ENCODE measurements around the gene OTOA.

DNA sequence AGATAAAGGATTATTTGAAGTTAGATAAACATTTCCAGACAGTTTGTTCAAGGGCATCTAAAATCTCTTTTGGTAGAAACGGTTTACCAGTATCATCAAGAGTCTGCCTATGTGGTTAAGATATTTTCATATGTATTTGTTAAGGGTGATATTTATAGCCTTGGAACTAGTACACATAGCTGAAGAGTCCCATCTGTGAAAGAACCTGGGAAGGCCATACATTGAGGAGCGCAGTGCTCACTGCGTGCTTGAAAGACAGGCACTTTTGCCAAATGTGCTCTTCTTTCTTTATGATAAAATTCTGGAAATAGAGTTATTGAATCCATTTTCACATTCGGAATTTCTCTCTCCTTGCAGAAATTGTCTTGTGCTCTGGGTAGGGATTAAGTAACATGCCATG, 19.1 kb upstream of the OTOA start:
- TF ChIP-seq POLR2A (IDR thresholded peaks at IDR 0.05), result no peak
- TF ChIP-seq, protein P1, sequence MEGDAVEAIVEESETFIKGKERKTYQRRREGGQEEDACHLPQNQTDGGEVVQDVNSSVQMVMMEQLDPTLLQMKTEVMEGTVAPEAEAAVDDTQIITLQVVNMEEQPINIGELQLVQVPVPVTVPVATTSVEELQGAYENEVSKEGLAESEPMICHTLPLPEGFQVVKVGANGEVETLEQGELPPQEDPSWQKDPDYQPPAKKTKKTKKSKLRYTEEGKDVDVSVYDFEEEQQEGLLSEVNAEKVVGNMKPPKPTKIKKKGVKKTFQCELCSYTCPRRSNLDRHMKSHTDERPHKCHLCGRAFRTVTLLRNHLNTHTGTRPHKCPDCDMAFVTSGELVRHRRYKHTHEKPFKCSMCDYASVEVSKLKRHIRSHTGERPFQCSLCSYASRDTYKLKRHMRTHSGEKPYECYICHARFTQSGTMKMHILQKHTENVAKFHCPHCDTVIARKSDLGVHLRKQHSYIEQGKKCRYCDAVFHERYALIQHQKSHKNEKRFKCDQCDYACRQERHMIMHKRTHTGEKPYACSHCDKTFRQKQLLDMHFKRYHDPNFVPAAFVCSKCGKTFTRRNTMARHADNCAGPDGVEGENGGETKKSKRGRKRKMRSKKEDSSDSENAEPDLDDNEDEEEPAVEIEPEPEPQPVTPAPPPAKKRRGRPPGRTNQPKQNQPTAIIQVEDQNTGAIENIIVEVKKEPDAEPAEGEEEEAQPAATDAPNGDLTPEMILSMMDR (IDR thresholded peaks at IDR 0.05), result no peak
- no peak for TF ChIP-seq POLR2AphosphoS5 (IDR thresholded peaks at IDR 0.05)

Measured in stomach (tissue), 4 donors.